ENCODE results near the gene FRYL.
"Not testable (repeated sequence)": the region's sequence is repeated elsewhere in the genome, so short reads cannot be mapped to it uniquely, and the experiment has no call there.

The FRYL gene

DNA sequence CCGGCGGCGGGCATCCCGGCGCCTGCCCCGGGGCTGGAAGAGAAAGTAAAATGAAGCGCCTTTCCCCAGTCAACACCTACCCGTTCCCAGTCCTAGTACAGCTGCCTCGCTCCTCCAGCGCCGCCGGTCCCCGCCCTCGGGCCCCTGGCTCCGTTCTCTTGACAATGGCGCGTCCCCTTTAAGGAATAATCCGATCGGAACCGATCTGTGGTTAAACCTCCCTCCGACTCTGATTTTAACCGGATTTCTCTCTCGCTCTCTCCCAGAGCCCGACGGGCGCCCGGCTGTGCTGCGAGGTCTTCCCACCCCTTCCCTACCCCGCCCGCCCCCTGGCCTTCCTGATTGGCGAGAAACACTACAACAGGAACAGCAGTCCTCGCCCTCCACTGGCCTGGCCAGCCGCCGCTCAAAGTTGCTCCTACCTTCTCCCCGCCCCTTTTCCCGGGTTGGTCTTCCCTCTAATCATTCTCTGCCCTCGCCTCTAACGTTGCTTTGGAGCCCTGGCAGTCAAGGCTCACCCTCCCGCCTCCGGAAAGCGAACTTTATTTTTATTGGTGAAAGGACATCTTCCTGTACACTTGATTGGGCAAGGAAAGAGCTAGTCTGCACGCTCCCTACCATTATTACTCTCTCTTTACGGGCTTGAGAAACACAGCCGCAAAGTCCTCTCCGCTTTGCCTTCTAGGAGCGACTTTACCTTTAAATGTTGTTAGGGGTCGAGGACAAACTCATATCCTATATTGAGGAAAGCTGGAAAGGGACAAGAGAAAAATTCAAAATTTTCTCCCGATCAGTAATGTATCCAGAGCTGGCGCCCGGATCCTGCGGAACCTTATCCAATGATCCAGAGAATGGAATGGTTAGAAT lies at the start of gene FRYL:
Gene FRYL (minus strand): TSS at position 282 of the 867 bp plus-strand sequence. CDS start 145,869 bp downstream, outside the sequence.
- DNase-seq (ENCODE audit: low spot score), result peak; percentile 99

DNA sequence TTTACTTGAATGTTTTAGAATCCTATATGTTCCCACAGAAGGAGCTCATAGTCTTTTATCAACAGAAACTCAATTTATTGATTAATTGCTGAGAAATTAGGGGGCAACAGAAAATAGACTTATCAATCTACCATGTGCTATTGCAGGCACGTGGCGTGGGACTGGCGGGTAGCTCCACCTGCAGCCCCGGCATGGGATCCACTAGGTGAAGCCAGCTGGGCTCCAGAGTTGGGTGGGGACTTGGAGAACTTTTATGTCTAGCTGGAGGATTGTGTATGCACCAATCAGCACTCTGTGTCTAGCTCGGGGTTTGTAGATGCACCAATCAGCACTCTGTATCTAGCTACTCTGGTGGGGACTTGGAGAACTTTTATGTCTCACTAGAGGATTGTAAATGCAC lies 47.5 kb upstream of the FRYL start:
- DNase-seq (ENCODE audit: low spot score), result no peak

DNA sequence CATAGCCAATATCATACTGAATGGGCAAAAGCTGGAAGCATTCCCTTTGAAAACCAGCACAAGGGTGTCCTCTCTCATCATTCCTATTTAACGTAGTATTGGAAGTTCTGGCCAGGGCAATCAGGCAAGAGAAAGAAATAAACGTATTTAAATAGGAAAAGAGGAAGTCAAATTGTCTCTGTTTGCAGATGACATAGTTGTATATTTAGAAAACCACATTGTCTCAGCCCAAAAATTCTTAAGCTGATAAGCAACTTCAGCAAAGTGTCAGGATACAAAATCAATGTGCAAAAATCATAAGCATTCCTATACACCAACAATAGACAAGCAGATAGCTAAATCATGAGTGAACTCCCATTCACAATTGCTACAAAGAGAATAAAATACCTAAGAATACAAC lies 41.4 kb upstream of the FRYL start:
- not testable (repeated sequence) for DNase-seq (ENCODE audit: low spot score)

DNA sequence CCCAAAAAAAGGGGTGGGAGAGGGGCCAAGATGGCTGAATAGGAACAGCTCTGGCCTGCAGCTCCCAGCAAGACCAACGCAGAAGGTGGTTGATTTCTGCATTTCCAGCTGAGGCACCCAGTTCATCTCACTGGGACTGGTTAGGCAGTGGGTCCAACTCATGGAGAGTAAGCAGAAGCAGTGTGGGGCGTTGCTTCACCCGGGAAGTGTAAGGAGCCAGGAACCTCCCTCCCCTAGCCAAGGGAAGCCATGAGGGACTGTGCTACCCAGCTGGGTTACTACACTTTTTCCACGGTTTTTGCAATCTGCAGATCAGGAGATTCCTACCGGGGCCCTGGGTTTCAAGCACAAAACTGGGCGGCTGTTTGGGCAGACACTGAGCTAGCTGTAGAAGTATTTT lies 36.9 kb upstream of the FRYL start:
- DNase-seq (ENCODE audit: low spot score), result no peak

DNA sequence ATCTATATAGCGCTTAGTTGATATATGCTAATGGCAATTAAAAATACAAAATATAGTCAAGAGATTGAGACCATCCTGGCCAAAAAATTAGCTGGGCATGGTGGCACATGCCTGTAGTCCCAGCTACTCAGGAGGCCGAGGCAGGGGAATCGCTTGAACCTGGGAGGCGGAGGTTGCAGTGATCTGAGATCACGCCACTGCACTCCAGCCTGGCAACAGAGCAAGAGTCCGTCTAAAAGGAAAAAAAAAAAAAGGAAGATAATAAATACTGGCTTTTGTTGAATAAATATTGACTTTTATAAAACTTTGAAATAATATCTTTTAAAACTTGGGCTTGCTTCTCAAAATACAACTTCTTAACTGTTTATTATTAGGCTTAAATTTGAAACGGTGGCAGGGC lies 36.2 kb upstream of the FRYL start:
- DNase-seq (ENCODE audit: low spot score), result not testable (repeated sequence)

DNA sequence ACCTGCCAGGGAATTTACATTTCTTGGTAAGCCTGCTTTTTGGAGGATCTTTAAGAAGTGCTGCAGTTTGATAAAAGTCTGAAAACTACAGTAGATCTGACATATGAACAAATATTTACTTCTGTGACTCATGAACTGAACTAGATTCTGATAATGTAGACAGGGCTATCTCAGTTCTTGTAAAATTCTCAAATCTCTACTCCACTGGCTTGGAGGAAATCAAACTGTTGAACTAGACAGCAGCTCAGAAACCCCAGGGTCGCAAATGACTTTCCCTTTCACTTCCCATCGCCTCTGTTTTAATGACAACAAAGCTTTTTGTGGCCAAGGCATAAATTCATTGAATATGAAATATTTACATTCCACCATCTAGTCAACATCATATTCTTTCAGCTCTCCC lies 35.4 kb upstream of the FRYL start:
- DNase-seq (ENCODE audit: low spot score), result no peak

DNA sequence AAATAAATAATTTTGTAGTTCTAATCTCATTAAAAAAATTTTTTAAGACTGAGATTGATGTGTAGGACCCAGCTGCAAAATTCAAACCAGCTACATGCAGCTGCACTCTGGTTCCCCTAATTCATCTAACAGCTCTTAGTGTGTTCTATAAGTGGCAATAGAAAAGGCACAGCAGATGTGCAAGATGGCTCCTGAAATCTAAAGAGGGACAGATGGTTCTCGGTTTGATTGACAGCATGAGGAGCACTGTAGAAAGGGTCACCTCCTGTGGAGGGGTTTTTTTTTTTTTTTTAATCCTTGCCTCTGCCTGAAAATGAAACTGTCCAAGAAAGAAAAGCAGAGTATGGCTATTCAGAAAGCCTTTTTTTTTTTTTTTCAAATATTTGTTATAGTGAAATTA lies 33.9 kb upstream of the FRYL start:
- no peak for DNase-seq (ENCODE audit: low spot score)

DNA sequence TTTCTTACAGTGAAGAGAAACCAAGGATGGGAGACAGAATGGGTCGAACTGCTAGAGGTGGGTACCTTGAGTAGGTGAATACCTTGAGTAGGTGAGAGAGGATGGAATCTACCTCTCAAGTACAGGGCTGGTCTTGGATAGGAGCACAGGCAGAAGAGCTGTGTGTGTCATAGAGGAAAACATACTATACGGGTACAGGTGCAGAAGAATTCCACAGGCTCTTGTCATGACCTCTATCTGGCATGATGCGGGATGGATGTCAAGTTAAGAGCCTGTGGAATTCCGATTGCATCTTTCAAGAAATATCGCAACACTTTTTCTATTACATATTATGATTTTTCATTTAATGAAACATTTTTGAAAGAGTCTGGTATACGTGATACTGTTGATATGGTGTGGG lies 32.8 kb upstream of the FRYL start:
- DNase-seq (ENCODE audit: low spot score), result no peak

DNA sequence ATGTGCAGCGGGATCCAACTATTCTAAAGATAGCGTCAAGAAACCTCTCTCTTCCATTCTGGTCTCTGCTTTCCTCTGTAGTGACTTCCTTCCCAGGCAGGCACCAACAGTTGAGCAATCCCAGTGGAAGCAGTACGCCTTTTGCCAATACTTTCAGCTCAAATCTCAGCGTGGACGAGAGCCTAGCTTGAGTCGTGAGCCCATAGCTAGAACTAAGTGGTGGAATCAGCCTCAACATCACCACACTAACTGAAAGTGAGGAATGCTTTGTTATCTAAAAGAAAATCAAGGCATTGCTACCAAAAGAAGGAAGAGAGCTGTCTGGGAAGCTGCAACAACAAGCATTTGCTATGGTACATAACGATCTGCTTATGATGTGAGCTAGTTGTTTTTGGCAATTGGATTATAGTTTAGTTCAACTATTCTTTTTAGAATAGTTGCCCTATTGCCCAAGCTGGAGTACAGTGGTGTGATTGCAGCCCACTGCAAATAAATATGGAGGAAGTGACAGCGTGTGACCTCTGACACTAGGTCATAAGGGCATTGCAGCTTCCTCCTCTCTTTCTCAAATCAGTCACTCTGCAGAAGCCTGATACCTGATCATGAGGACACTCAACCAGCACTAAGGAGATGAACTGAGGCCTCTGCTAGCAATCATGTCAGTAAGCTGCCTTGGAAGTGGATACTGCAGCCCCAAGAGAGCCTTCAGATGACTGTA lies 24.7 kb upstream of the FRYL start:
- DNase-seq (ENCODE audit: low spot score), result no peak

DNA sequence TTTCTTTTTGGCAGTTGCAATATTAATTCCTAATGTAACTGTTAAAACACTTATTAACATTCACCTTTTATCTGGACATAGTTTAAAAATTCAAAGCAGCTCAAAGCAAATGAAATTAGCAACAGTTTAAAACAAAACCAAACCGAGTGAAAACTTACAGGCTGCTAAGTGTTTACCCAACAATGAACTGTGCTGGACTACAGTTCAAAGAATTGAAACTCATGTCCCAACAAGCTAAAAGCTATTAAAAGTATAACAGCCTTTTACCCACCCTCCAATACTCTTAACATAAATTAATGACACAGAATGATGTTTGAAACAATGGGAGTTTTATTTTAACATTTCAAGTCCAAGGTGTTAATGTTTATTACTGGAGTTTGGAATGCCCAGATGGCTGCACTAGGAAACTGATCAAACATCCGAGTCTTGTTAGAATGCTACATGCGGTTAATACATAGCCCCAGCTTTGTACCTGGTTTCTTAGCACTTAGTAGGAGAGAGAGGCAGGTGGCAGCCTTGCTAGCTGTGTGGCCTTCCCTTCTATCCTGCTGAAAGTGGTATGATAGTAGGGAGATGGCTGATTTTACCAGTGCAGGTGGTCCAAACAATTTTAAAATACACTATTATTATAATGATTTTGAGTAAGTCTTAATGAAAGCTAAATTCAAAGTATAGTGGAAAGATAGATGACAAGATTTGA lies 21.1 kb upstream of the FRYL start:
- no peak for DNase-seq (ENCODE audit: low spot score)

DNA sequence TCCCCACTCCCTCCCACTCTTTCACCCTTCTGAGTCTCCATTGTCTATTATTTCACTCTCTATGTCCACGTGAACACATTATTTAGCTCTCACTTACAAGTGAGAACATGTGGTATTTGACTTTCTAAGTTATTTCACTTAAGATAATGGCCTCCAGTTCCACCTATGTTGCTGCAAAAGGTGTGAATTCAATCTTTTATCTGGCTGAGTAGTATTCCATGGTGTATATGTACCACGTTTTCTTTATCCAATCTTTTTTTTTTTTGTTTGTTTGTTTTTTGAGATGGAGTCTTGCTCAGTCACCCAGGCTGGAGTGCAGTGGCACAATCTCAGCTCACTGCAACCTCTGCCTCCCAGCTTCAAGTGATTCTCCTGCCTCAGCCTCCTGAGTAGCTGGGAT lies 20.1 kb upstream of the FRYL start:
- DNase-seq (ENCODE audit: low spot score), result not testable (repeated sequence)

DNA sequence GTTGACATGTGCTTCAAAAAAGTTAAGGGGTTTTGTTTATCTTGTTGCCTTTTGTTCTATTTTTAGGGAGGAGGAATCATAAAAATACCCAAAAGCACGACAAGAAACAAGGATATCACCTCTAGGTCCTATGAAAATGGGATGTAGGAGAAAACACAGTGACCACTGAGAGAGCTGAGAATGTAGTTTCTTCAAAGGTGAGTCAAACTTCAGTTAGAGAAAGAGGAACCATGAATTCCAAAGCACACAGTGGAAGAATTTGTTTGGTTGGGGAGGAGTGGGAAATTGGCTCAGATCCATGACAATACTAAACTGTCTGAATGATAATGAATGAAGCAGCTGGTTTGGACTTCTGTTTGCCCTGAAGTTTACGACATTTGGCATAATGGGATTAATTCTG lies 19.1 kb upstream of the FRYL start:
- DNase-seq (ENCODE audit: low spot score), result no peak

DNA sequence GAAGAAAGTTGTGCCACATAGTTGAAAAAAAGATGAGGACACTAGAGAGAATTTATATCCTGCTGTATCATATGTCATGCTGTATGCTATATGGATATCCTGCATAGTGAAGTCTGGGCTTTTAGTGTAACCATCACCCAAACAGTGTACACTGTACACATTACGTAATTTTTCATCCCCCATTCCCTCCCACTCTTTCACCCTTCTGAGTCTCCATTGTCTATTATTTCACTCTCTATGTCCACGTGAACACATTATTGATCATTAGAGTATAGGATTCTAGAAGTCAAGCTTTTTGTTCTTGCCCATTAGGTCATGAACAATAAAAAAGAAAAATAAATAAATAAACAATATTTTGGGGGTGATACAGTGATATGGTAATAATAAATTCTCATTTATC lies 18.0 kb upstream of the FRYL start:
- no peak for DNase-seq (ENCODE audit: low spot score)

DNA sequence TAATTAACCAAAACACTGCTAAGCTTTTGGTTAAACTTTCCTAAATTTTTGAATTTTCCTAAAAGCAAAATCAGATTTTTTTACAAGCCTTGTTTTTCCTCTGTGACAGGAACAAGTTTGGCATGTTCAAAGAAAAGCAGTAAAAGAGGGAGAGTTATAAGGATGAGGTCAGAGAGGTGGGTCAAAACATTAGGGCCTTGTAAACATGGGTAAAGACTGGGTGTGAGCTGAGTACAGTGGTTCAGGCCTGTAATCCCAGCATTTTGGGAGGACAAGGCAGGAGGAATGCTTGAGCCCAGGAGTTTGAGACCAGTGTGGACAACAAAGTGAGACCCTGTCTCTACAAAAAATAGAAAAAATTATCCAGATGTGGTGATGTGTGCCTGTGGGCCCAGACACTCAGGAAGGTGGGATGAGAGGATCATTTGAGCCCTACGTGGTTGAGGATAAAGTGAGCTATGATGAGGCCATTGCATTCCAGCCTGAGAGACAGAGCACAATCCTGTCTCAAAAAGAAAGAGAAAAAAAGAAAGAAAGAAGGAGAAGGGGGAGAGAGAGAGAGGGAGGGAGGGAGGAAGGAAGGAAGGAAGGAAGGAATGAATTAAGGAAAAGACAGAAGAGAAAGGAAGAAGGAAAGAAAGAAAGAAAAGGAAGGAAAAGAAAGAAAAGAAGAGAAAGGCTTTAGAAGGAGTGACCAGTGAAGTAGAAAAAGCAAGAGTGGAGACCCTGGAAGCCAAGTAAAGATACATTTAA lies 17.0 kb upstream of the FRYL start:
- no peak for DNase-seq (ENCODE audit: low spot score)

DNA sequence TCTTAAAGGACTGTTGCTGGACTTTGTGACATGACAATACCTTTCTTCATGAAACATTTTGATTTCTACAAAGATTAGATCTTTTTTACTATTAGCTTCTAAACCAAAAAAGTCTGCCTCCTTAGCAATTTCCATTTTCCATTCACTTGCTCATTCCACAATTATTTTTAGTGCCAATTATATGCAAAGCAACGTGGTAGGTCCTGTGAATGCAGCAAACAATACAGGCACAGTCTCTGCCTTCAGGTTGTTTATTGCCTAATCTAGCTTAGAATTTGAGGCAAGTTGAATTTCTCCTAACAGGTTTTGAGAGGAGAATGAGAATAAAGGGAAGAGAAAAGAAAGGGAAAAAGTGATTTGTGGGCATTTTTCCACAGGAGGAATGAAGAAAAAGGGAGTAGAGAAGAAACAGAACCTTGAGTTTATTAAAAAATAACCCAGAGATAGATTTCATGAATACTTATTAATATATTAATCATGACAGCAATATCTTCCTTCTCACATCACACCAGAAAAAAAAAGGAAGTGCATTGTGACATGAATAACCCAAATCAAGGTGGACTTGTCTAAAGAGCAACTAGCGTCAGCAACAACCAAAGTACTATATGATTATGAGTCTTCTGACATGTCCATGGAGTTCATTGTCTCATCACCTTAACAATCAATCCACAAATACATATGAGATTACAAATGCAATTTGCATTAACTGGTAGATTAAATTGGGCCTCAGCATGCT lies 16.3 kb upstream of the FRYL start:
- no peak for DNase-seq (ENCODE audit: low spot score)

DNA sequence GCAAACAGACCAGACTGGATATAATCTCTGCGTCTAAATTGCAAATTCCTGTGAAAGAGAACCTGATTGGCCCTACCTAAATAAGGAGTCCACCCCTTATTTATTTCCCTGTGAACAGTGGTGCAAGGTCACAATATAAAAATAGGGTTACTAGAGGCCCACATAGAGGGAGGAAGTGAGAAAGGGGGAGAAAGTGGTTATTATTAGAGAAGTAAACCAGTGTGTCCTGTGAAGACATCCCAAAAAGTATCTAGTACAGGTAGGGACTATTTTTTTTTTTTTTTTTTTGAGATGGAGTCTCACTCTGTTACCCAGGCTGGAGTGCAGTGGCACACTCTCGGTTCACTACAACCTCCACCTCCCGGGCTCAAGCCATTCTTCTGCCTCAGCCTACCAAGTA lies 15.0 kb upstream of the FRYL start:
- no peak for DNase-seq (ENCODE audit: low spot score)

DNA sequence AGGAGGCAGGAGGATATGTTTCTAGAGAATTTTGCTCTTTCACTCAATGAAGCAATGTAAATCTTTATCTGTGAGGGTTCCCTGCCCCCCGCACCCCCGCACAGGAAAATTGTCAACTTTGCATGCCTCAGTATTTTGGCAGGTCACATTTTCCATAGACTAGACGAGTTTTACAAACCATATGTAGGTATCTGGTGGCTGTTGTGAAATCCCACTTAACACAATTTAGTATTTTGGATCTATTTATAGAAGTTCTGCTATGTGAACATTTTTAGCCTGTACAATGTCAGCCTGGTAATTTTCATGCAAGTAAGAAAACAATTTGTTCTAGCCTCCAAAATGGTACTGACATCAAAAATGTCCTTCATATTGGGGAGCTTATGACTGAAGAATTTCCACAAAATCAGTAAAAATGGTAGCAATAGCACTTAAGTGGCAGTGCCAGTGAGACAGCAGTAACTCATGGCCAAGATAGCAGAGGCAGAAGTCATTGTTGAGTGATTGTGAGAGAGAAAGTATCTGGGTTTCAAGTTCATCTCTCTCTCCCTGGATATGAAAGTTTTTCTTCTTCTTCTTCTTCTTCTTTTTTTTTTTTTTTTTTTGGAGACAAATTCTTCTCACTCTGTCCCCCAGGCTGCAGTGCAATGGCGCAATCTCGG lies 12.4 kb upstream of the FRYL start:
- DNase-seq (ENCODE audit: low spot score), result no peak

DNA sequence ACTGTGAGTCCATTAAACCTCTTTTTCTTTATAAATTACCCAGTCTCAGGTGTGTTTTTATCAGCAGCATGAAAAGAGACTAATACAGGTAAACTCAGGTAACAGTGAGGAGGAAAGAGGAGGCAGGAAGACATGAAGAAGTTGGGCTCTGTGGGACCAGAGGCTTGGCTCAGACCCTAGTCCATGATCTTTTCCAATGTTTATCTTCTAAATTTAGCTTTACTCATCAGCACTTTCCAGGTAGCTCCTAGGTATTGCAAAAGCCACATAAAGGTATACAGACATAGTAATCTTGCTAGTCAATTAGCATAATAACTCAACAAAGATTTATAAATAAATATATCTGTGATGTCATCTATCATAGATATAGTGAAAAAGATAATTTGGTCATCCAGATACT lies 11.2 kb upstream of the FRYL start:
- no peak for DNase-seq (ENCODE audit: low spot score)

DNA sequence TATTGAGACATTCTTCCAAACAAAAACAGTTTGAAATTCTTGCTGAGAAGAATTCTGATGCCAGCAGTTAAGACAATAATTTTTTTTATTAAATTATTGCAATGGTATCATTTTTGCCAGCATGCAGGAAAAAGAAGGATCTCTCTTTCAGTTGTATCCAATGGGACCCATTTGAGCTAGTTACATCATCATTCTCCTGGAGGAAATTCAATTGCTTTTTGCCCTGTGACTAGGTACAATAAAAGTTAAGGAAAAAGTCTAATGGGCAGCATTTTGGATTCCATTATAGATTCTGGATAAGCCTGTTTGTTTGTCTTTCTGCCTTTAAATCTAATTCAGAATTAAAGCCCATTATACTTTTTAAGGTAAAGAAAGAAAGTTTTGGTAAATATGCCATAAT lies 10.5 kb upstream of the FRYL start:
- DNase-seq (ENCODE audit: low spot score), result no peak

DNA sequence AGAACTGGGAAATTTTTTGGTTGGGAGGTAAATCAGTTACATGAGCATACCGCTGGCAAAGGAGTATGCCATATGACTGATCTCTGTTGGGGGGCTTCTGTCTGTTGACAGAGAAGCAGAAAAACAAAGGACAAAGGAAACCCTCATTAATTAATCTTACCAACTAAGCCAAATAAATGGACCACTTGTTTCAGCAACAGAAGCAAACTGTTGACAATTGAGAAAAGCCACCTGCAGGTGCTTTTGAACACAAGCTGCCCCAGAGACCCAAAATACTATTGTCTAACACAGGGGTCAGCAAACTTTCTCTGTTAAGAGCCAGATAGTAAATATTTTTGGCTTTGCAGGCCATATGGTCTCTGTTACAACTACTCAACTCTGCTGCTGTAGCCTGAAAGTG lies 7.0 kb upstream of the FRYL start:
- DNase-seq (ENCODE audit: low spot score), result no peak

DNA sequence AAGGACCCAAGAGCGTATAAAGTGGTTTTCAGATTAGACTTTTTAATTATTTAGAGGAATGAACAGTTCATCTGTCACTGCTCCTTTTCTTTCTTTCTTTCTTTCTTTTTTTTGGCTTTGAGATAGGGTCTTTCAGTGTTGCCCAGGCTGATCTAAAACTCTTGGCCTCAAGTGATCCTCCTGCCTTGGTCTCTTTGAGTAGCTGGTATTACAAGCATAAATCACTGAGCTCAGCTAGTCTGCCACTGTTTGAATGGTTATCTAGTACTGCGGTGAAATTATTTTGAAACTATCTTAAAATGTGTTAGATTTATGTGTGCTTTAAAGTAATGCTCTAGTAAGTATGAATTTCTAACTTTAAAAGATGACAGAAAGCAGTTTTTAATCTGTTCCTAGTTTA lies 6.5 kb upstream of the FRYL start:
- DNase-seq (ENCODE audit: low spot score), result no peak

Measured in ecto neural progenitor cell (in vitro differentiated cells).